Kidney (tissue), 22 donors: ENCODE data around the gene HBE1. TPM values are rescaled to one million over a fixed set of nuclear protein-coding genes. Genes with fewer than 3 reads are reported as not detected.
"Not testable (repeated sequence)": the region's sequence is repeated elsewhere in the genome, so short reads cannot be mapped to it uniquely, and the experiment has no call there.

Experiments
- DNase-seq, 5 donors: peaks; one replicate each; pipeline ENCODE4 v3.0.0-alpha.2; 2013 to 2020
- FAIRE-seq: peaks from 2 replicates; lab custom pipeline; 2012; peaks lifted over from hg19 to GRCh38; lab: Jason Lieb, UNC
- H3K27ac ChIP-seq, 2 donors: one replicate each; pipeline ENCODE4 v1.7.0; 2013; ENCODE audit warnings: low read depth in 2 of 2, low read length in 2 of 2, inconsistent platforms in 1 of 2
- H3K27me3 ChIP-seq: one replicate; pipeline ENCODE4 v1.7.1; 2013; ENCODE audit warnings: low read length, inconsistent platforms; ENCODE audit not compliant: control insufficient read depth, insufficient read depth
- H3K36me3 ChIP-seq, 3 donors: one replicate each; pipeline versions ENCODE4 v1.7.0 to v1.7.1; 2013; ENCODE audit warnings: low read length in 3 of 3, control low read depth in 1 of 3, inconsistent platforms in 1 of 3; ENCODE audit not compliant: insufficient read depth in 3 of 3, control insufficient read depth in 2 of 3
- H3K4me1 ChIP-seq, 3 donors: one replicate each; pipeline versions ENCODE4 v1.7.0 to v1.7.1; 2013; ENCODE audit warnings: low read length in 3 of 3, inconsistent platforms in 1 of 3, low read depth in 1 of 3; ENCODE audit not compliant: control insufficient read depth in 2 of 3, insufficient read depth in 2 of 3
- H3K4me3 ChIP-seq, 3 donors: one replicate each; pipeline versions ENCODE4 v1.7.0 to v1.8.1; 2013; ENCODE audit warnings: low read length in 3 of 3, control low read depth in 1 of 3, inconsistent platforms in 1 of 3
- H3K9ac ChIP-seq, 3 donors: one replicate each; pipeline versions ENCODE4 v1.7.0 to v1.7.1; 2013; ENCODE audit warnings: low read length in 3 of 3, control low read depth in 1 of 3, inconsistent platforms in 1 of 3
- H3K9me3 ChIP-seq, 3 donors: one replicate each; pipeline versions ENCODE4 v1.7.0 to v1.7.1; 2013; ENCODE audit warnings: low read length in 3 of 3, control low read depth in 1 of 3, inconsistent platforms in 1 of 3; ENCODE audit not compliant: control insufficient read depth in 2 of 3, insufficient read depth in 1 of 3
- intact Hi-C: fragments of 100-400 bp; cut with DNase I; formaldehyde crosslinking; loops from one replicate; pipeline ENCODE4 v1.11.1; 2022
- long read RNA-seq, 10 donors: library from polyadenylated mRNA in 1 of 10; unstranded in 1 of 10; transcript quantifications; one replicate each; pipeline ENCODE4 v2.0.0 and lab custom pipeline, GENCODE V29; 2021 to 2026
- polyA plus RNA-seq: library from polyadenylated mRNA; stranded (reverse); fragments of 350-450 nt; fragmentation: Illumina TruSeq; extraction: RNeasy Lipid Tissue Mini Kit (QIAGEN cat#74804); gene quantifications from one replicate; pipeline ENCODE4 v1.2.3, GENCODE V29; 2014; ENCODE audit warnings: low read depth, low replicate concordance; ENCODE audit not compliant: insufficient read depth
- total RNA-seq: library from RNA; stranded (reverse); fragmentation: NEBNext Ultra II Directional; extraction: Animal tissue kit (Norgen Biotek cat#: 25700); gene quantifications from one replicate; pipeline ENCODE4 v1.2.1, GENCODE V29; 2021
- TF ChIP-seq, protein P1 (sequence below): IDR thresholded peaks from 3 replicates; pipeline ENCODE4 v1.5.1; 2012; ENCODE audit warnings: mild to moderate bottlenecking, moderate library complexity, borderline replicate concordance; ENCODE audit not compliant: insufficient read depth; ENCODE audit errors: extremely low read depth
- donor health status: control.
- donor health status: control.
- donor health status: control.
- donor health status: control.
- donor health status: control.
- donor health status: DM: yes; HTN: yes; CAD: no.
- donor health status: Normal renal cell carcinoma (clear cell type).

Gene HBE1
- total RNA-seq (not detected), polyA plus RNA-seq (not detected)
- long read RNA-seq, donor 1, transcript HBE1-203 (3 exons, 616 nt) = major isoform, 11 of 11 reads
- long read RNA-seq, donor 1, partial matches to known transcripts = 0 of 11 reads
- long read RNA-seq, donor 1, other reads (novel, unspliced or antisense) = 0 of 11 reads
- long read RNA-seq, donor 2, partial matches to known transcripts = 0 of 3 reads
- long read RNA-seq, donor 2, other reads (novel, unspliced or antisense) = 0 of 3 reads
- long read RNA-seq, donor 3, partial matches to known transcripts = 0 of 3 reads
- long read RNA-seq, donor 3, other reads (novel, unspliced or antisense) = 0 of 3 reads
- long read RNA-seq, donor 4, partial matches to known transcripts = 0 of 3 reads
- long read RNA-seq, donor 4, other reads (novel, unspliced or antisense) = 0 of 3 reads
- long read RNA-seq, donor 5, partial matches to known transcripts = 0 of 1 reads
- long read RNA-seq, donor 5, other reads (novel, unspliced or antisense) = 0 of 1 reads
- long read RNA-seq, donor 6, transcript HBE1-203 (3 exons, 616 nt) = major isoform, 29 of 29 reads
- long read RNA-seq, donor 6, partial matches to known transcripts = 0 of 29 reads
- long read RNA-seq, donor 6, other reads (novel, unspliced or antisense) = 0 of 29 reads
- long read RNA-seq, donor 7 = 0 reads
- long read RNA-seq, donor 8, transcript HBE1-203 (3 exons, 616 nt) = major isoform, 9 of 9 reads
- long read RNA-seq, donor 8, partial matches to known transcripts = 0 of 9 reads
- long read RNA-seq, donor 8, other reads (novel, unspliced or antisense) = 0 of 9 reads
- long read RNA-seq, donor 9 = 0 reads
- long read RNA-seq, donor 10, partial matches to known transcripts = 0 of 2 reads
- long read RNA-seq, donor 10, other reads (novel, unspliced or antisense) = 0 of 2 reads

DNA sequence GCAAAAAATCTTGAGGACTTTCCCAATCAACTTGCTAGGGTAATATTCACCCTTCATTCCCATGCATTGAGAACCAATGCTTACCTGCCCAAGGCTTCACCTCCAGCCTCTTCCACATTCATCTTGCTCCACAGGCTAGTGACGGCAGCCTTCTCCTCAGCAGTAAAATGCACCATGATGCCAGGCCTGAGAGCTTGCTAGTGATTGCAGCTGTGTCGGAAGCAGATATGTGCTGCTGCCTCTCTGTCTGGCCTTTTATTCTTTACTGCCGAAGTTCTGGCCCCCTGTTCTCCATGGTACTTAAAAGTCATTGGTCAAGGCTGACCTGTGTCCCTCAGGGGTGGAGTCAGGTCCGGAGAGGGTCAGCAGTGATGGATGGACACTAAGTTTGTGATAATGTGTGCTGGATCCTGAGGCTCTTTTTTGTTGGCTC, at the start of gene HBE1:
TSS of gene HBE1 (minus strand) at position 231 of the 433 bp plus-strand sequence. CDS start at position 176, 55 bp downstream.
- Histone ChIP-seq H3K4me3 (no peak within 1 kb of the TSS), H3K9me3 (no peaks in the 10 kb centered on the region), H3K27ac (no peak within 1 kb of the TSS), H3K27me3 (no peaks in the 10 kb centered on the region), H3K4me1 (no peaks in the 10 kb centered on the region), H3K9ac (no peak within 1 kb of the TSS), H3K36me3 (no peaks in the 10 kb centered on the region)
- intact Hi-C loops = no loop called here
- FAIRE-seq (no peak), DNase-seq (no peak)
- TF ChIP-seq, protein P1, sequence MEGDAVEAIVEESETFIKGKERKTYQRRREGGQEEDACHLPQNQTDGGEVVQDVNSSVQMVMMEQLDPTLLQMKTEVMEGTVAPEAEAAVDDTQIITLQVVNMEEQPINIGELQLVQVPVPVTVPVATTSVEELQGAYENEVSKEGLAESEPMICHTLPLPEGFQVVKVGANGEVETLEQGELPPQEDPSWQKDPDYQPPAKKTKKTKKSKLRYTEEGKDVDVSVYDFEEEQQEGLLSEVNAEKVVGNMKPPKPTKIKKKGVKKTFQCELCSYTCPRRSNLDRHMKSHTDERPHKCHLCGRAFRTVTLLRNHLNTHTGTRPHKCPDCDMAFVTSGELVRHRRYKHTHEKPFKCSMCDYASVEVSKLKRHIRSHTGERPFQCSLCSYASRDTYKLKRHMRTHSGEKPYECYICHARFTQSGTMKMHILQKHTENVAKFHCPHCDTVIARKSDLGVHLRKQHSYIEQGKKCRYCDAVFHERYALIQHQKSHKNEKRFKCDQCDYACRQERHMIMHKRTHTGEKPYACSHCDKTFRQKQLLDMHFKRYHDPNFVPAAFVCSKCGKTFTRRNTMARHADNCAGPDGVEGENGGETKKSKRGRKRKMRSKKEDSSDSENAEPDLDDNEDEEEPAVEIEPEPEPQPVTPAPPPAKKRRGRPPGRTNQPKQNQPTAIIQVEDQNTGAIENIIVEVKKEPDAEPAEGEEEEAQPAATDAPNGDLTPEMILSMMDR = no peak

- DNase-seq (no peak), FAIRE-seq (no peak)
- intact Hi-C loops = no loop called here
- H3K4me1 ChIP-seq = no peaks in the 10 kb centered on the region
- TF ChIP-seq, protein P1 = no peak
- no peak overlapping the region for H3K9ac ChIP-seq
- H3K27me3 ChIP-seq = no peaks in the 10 kb centered on the region
- no peak overlapping the region for H3K27ac ChIP-seq
- H3K36me3 ChIP-seq = no peaks in the 10 kb centered on the region
- no peaks in the 10 kb centered on the region for H3K9me3 ChIP-seq
- no peak overlapping the region for H3K4me3 ChIP-seq
Observed at GRCh38 chr11:5317292-5317691, 47.5 kb upstream of the HBE1 start.

- H3K9ac ChIP-seq, H3K27me3 ChIP-seq, H3K36me3 ChIP-seq, H3K4me1 ChIP-seq, DNase-seq, FAIRE-seq, H3K4me3 ChIP-seq, intact Hi-C loops, H3K27ac ChIP-seq, H3K9me3 ChIP-seq: not testable (repeated sequence)
Observed at GRCh38 chr11:5313326-5314023, 43.7 kb upstream of the HBE1 start.
